SK-N-SH (cell line): ENCODE results near the gene NPVF. TPM values are rescaled to one million over a fixed set of nuclear protein-coding genes. Genes with fewer than 3 reads are reported as not detected.

Experiments used
- CTCF ChIA-PET: fragments of 300-600, 350-600 bp; formaldehyde crosslinking; extraction: SDS; loops from one replicate; lab custom pipeline; 2021; lab: Yijun Ruan, JAX
- POLR2A ChIA-PET: fragments of 350-600 bp; sonication (Branson Sonifier 250); formaldehyde crosslinking; extraction: SDS; loops from one replicate; lab custom pipeline; 2020; ENCODE audit warnings: antibody characterized with exemption, inconsistent platforms; lab: Yijun Ruan, JAX
- DNase-seq: peaks from one replicate; pipeline ENCODE4 v3.0.0; 2012
- H2AFZ ChIP-seq: fragments of 200-600 bp; sonication (generic); 2 replicates; pipeline ENCODE4 v1.8.1; 2016; ENCODE audit warnings: antibody characterized with exemption, mild to moderate bottlenecking, low read depth
- H3F3A ChIP-seq: fragments of 200-600 bp; sonication (generic); replicated peaks from 2 replicates; pipeline ENCODE3; 2016; ENCODE audit warnings: antibody characterized with exemption, mild to moderate bottlenecking; ENCODE audit not compliant: insufficient read depth
- H3K27ac ChIP-seq, 2 experiments: fragments of 200-500 bp in 1 of 2; fragments of 200-600 bp in 1 of 2; sonication (Bioruptor generic) in 1 of 2; sonication (generic), shearing (Covaris generic) in 1 of 2; 2 replicates each; pipeline versions ENCODE4 v1.5.1 to v1.6.1; 2014 to 2016; ENCODE audit warnings: low read depth in 2 of 2, inconsistent platforms in 1 of 2, low read length in 1 of 2, mild to moderate bottlenecking in 1 of 2, mixed read lengths in 1 of 2
- H3K27me3 ChIP-seq: fragments of 200-600 bp; sonication (generic), shearing (Covaris generic); 2 replicates; pipeline ENCODE4 v1.6.1; 2016; ENCODE audit warnings: mixed run types; ENCODE audit not compliant: insufficient read depth
- H3K36me3 ChIP-seq, 2 experiments: fragments of 200-500 bp in 1 of 2; fragments of 200-600 bp in 1 of 2; sonication (Bioruptor generic) in 1 of 2; sonication (generic) in 1 of 2; replicated peaks in 1 of 2; 2 replicates each; pipeline versions ENCODE3 to v1.5.1; 2014 to 2016; ENCODE audit warnings: low read length in 1 of 2, mild to moderate bottlenecking in 1 of 2; ENCODE audit not compliant: insufficient read depth in 2 of 2, control insufficient read depth in 1 of 2
- H3K4me1 ChIP-seq, 2 experiments: fragments of 200-500 bp in 1 of 2; fragments of 200-600 bp in 1 of 2; sonication (Bioruptor generic) in 1 of 2; sonication (generic), shearing (Covaris generic) in 1 of 2; 2 replicates each; pipeline versions ENCODE4 v1.5.1 to v1.6.1; 2014 to 2016; ENCODE audit warnings: low read depth in 1 of 2, low read length in 1 of 2, mixed run types in 1 of 2; ENCODE audit not compliant: insufficient read depth in 2 of 2, control insufficient read depth in 1 of 2
- H3K4me2 ChIP-seq: fragments of 200-600 bp; sonication (generic), shearing (Covaris generic); 2 replicates; pipeline ENCODE4 v1.6.1; 2017; ENCODE audit warnings: mixed run types
- H3K4me3 ChIP-seq, 2 experiments: fragments of 200-500 bp in 1 of 2; fragments of 200-600 bp in 1 of 2; sonication (Bioruptor generic) in 1 of 2; sonication (generic), shearing (Covaris generic) in 1 of 2; 2 replicates each; pipeline versions ENCODE4 v1.5.1 to v1.8.1; 2014 to 2016; ENCODE audit warnings: low read depth in 2 of 2, inconsistent platforms in 1 of 2, low read length in 1 of 2, mild to moderate bottlenecking in 1 of 2, mixed read lengths in 1 of 2, moderate library complexity in 1 of 2
- H3K79me2 ChIP-seq: fragments of 200-600 bp; sonication (generic); 2 replicates; pipeline ENCODE4 v1.8.1; 2017; ENCODE audit warnings: mild to moderate bottlenecking; ENCODE audit not compliant: insufficient read depth
- H3K9ac ChIP-seq: fragments of 200-600 bp; sonication (generic); 2 replicates; pipeline ENCODE4 v1.6.1; 2017; ENCODE audit warnings: mixed run types
- H3K9me2 ChIP-seq: fragments of 200-600 bp; sonication (generic); 2 replicates; pipeline ENCODE4 v1.6.1; 2017; ENCODE audit warnings: mixed run types
- H3K9me3 ChIP-seq: fragments of 200-600 bp; sonication (generic); 2 replicates; pipeline ENCODE4 v1.6.1; 2017; ENCODE audit warnings: mixed run types, mild to moderate bottlenecking, moderate library complexity
- H4K20me1 ChIP-seq: fragments of 200-600 bp; sonication (generic); 2 replicates; pipeline ENCODE4 v1.6.1; 2017; ENCODE audit warnings: mild to moderate bottlenecking, mixed run types; ENCODE audit not compliant: insufficient read depth
- CHD2 ChIP-seq: fragments of 150-350 bp; IDR thresholded peaks from 2 replicates; pipeline ENCODE4 v1.6.1; 2018; ENCODE audit warnings: low read length; ENCODE audit not compliant: partially characterized antibody
- EP300 ChIP-seq, 2 experiments: IDR thresholded peaks; 2 replicates each; pipeline versions ENCODE4 v1.4.0 to v1.6.1; 2012; ENCODE audit warnings: borderline replicate concordance in 1 of 2, low read depth in 1 of 2, low read length in 1 of 2
- FOSL2 ChIP-seq: IDR thresholded peaks from 2 replicates; pipeline ENCODE4 v1.4.0; 2012; ENCODE audit warnings: low read depth, mild to moderate bottlenecking, moderate library complexity, borderline replicate concordance
- FOXJ3 ChIP-seq: sonication (generic); formaldehyde crosslinking; IDR thresholded peaks from 2 replicates; pipeline ENCODE4 v1.5.1; 2020; ENCODE audit warnings: mild to moderate bottlenecking, missing genetic modification reagents
- FOXM1 ChIP-seq: IDR thresholded peaks from 2 replicates; pipeline ENCODE4 v1.4.0; 2012; ENCODE audit warnings: low read depth, mild to moderate bottlenecking
- GABPA ChIP-seq: IDR thresholded peaks from 2 replicates; pipeline ENCODE4 v1.4.0; 2012; ENCODE audit warnings: low read depth, mild to moderate bottlenecking
- GATA2 ChIP-seq: sonication (generic); formaldehyde crosslinking; IDR thresholded peaks from 2 replicates; pipeline ENCODE4 v1.5.0; 2020; ENCODE audit warnings: mild to moderate bottlenecking, missing genetic modification reagents
- JUND ChIP-seq: IDR thresholded peaks from 2 replicates; pipeline ENCODE4 v1.4.0; 2012
- MEF2A ChIP-seq: IDR thresholded peaks from 2 replicates; pipeline ENCODE4 v1.4.0; 2012; ENCODE audit warnings: low read depth, borderline replicate concordance
- MXI1 ChIP-seq: IDR thresholded peaks from 2 replicates; pipeline ENCODE4 v1.6.1; 2012; ENCODE audit warnings: mild to moderate bottlenecking, low read depth, low read length, improper control_type of control experiment
- NFIC ChIP-seq: IDR thresholded peaks from 2 replicates; pipeline ENCODE4 v1.4.0; 2012; ENCODE audit warnings: borderline replicate concordance
- POLR2AphosphoS5 ChIP-seq: IDR thresholded peaks from 2 replicates; pipeline ENCODE4 v1.6.1; 2012; ENCODE audit warnings: low read depth, low read length
- RCOR1 ChIP-seq: fragments of 150-350 bp; IDR thresholded peaks from 2 replicates; pipeline ENCODE4 v1.6.1; 2017; ENCODE audit warnings: antibody characterized with exemption, low read length
- RFX5 ChIP-seq: IDR thresholded peaks from 2 replicates; pipeline ENCODE4 v1.6.1; 2012; ENCODE audit warnings: mild to moderate bottlenecking, improper control_type of control experiment, low read length
- RXRA ChIP-seq: IDR thresholded peaks from 2 replicates; pipeline ENCODE4 v1.4.0; 2012; ENCODE audit warnings: low read depth, mild to moderate bottlenecking, borderline replicate concordance
- SMC3 ChIP-seq: IDR thresholded peaks from 2 replicates; pipeline ENCODE4 v1.6.1; 2012; ENCODE audit warnings: low read depth, low read length, improper control_type of control experiment
- TAF1 ChIP-seq: IDR thresholded peaks from 2 replicates; pipeline ENCODE4 v1.6.1; 2012; ENCODE audit warnings: low read depth, mild to moderate bottlenecking, low read length, moderate library complexity, borderline replicate concordance
- TCF12 ChIP-seq: IDR thresholded peaks from 2 replicates; pipeline ENCODE4 v1.4.0; 2012
- YY1 ChIP-seq: IDR thresholded peaks from 2 replicates; pipeline ENCODE4 v1.4.0; 2012; ENCODE audit warnings: low read depth, mild to moderate bottlenecking
- WGBS: methylation state at CpG from one replicate; pipeline ENCODE4 v1.1.6; 2017; ENCODE audit warnings: low lambda C conversion rate; 5-methylcytosine and 5-hydroxymethylcytosine counted together
- polyA plus RNA-seq, 3 experiments: library from polyadenylated mRNA; depleted of rRNA; stranded (reverse); fragments of >200 nt; gene quantifications; 2 replicates each; pipeline ENCODE4 v1.2.3, GENCODE V29; 2012
- TF ChIP-seq, protein P1 (sequence below): IDR thresholded peaks from 2 replicates; pipeline ENCODE4 v1.4.0; 2012; ENCODE audit warnings: low read depth, borderline replicate concordance
- TF ChIP-seq, protein P2 (sequence below): IDR thresholded peaks from 2 replicates; pipeline ENCODE4 v1.4.0; 2012; ENCODE audit warnings: low read depth, borderline replicate concordance
- TF ChIP-seq, protein P3 (sequence below): IDR thresholded peaks from 2 replicates; pipeline ENCODE4 v1.4.0; 2012; ENCODE audit warnings: low read depth

The NPVF gene
- polyA plus RNA-seq, 1 of the 3 experiments (the other 2 are of a cell fraction): not detected

DNA sequence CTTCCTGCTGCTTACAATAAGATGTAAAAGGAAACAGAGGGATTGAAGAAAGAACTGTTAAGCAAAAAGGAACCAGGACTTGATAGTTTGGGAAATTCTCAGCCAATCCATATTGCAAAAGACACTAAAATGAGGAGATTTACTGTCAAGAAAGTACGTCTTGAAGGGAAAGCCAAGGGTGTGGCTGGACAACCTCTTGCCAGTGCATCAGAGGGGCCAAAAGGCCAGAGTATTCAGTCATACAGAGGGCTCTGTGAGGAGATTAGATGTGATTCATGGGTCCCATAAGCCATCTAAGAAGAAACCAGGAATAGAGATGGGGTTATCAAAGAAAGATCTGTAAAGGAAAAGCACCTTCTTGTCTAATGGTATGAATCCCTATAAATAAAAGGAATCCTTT is 25.4 kb upstream of the NPVF start:
- CTCF ChIA-PET: interaction anchor here (1.0 to 4.8 kb wide), 2 partner anchors 137 to 311 kb away, joined by 3 to 19 read pairs; no protein-coding TSS in a partner anchor
- DNase-seq: no peak

DNA sequence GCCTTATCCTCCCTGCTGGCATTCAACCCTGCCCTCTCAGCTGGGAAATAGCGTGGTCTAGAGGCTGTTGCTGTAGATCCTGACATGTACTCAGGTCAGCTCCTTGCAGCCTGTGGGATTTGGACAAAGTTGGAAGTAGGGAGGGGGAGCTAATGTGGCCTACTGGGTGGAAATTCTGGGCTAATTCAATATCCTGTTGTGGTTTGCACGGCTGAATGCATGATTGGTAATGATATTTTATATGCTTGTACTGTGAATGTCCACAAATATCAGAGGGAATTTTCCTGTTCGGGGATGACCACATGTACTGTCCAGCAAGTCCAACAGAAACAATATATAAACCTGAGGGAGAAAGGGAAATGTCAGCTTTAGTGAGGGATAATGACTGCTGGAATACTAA is 22.1 kb upstream of the NPVF start:
- Histone ChIP-seq H3K9me3 (no peaks in the 10 kb centered on the region), H3K4me1 (no peaks in the 10 kb centered on the region; a peak in 1 of 4 replicates), H3K36me3 (no peaks in the 10 kb centered on the region), H3F3A (no peaks in the 10 kb centered on the region), H2AFZ (no peak overlapping the region), H3K27ac (no peak overlapping the region), H3K4me3 (no peak overlapping the region), H3K4me2 (no peak overlapping the region), H3K79me2 (no peaks in the 10 kb centered on the region), H4K20me1 (no peaks in the 10 kb centered on the region), H3K27me3 (no peaks in the 10 kb centered on the region), H3K9ac (no peak overlapping the region), H3K9me2 (no peaks in the 10 kb centered on the region)
- no peak for DNase-seq
- whole genome bisulfite sequencing: 24% methylated on average over 3 of the region's 3 CpGs
- POLR2A ChIA-PET: no interaction called here
- TF ChIP-seq, protein P1, sequence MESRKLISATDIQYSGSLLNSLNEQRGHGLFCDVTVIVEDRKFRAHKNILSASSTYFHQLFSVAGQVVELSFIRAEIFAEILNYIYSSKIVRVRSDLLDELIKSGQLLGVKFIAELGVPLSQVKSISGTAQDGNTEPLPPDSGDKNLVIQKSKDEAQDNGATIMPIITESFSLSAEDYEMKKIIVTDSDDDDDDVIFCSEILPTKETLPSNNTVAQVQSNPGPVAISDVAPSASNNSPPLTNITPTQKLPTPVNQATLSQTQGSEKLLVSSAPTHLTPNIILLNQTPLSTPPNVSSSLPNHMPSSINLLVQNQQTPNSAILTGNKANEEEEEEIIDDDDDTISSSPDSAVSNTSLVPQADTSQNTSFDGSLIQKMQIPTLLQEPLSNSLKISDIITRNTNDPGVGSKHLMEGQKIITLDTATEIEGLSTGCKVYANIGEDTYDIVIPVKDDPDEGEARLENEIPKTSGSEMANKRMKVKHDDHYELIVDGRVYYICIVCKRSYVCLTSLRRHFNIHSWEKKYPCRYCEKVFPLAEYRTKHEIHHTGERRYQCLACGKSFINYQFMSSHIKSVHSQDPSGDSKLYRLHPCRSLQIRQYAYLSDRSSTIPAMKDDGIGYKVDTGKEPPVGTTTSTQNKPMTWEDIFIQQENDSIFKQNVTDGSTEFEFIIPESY: no peak
- TF ChIP-seq EP300 (IDR thresholded peaks at IDR 0.05; ENCODE audit: borderline replicate concordance in 1 of 2, low read depth in 1 of 2, low read length in 1 of 2): no peak
- CTCF ChIA-PET: interaction anchor here (0.8 to 4.8 kb wide), 11 partner anchors 9 to 604 kb away, joined by 3 to 25 read pairs (median 6); no protein-coding TSS in a partner anchor

More for the DNA sequence above, 25.4 kb upstream of the NPVF start:
- Histone ChIP-seq H2AFZ (no peak overlapping the region), H3K79me2 (no peaks in the 10 kb centered on the region), H3K4me1 (no peaks in the 10 kb centered on the region; a peak in 1 of 4 replicates), H3K9me2 (no peaks in the 10 kb centered on the region), H3K9me3 (no peaks in the 10 kb centered on the region), H3K36me3 (no peaks in the 10 kb centered on the region), H3K9ac (no peak overlapping the region), H4K20me1 (no peaks in the 10 kb centered on the region), H3K4me2 (no peak overlapping the region), H3K27me3 (no peaks in the 10 kb centered on the region; the same call in 1 of the 2 replicates), H3K4me3 (no peak overlapping the region), H3F3A (no peaks in the 10 kb centered on the region), H3K27ac (no peak overlapping the region)
- TF ChIP-seq CHD2: no peak
- no peak for TF ChIP-seq POLR2AphosphoS5
- TF ChIP-seq TCF12: no peak
- no peak for TF ChIP-seq YY1
- no peak for TF ChIP-seq FOSL2
- TF ChIP-seq, protein P2, sequence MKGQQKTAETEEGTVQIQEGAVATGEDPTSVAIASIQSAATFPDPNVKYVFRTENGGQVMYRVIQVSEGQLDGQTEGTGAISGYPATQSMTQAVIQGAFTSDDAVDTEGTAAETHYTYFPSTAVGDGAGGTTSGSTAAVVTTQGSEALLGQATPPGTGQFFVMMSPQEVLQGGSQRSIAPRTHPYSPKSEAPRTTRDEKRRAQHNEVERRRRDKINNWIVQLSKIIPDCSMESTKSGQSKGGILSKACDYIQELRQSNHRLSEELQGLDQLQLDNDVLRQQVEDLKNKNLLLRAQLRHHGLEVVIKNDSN: no peak
- no peak for TF ChIP-seq TAF1
- TF ChIP-seq FOXJ3 (CRISPR knock-in tag): no peak
- TF ChIP-seq SMC3: no peak
- TF ChIP-seq JUND: no peak
- no peak for TF ChIP-seq RCOR1
- TF ChIP-seq MXI1: no peak
- no peak for TF ChIP-seq GATA2 (CRISPR knock-in tag)
- TF ChIP-seq GABPA: no peak
- no peak for TF ChIP-seq NFIC
- no peak for TF ChIP-seq RXRA
- TF ChIP-seq FOXM1: no peak
- no peak for TF ChIP-seq MEF2A
- TF ChIP-seq, protein P3, sequence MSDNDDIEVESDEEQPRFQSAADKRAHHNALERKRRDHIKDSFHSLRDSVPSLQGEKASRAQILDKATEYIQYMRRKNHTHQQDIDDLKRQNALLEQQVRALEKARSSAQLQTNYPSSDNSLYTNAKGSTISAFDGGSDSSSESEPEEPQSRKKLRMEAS: no peak
- no peak for TF ChIP-seq RFX5
- POLR2A ChIA-PET: no interaction called here
- 22% methylated on average over 1 of the region's 1 CpG for WGBS
